Measurements from ENCODE around the gene ST3GAL3. TPM values are rescaled to one million over a fixed set of nuclear protein-coding genes. Genes with fewer than 3 reads are reported as not detected.

Gene ST3GAL3
- total RNA-seq, 1 donor = 16.8 TPM

DNA sequence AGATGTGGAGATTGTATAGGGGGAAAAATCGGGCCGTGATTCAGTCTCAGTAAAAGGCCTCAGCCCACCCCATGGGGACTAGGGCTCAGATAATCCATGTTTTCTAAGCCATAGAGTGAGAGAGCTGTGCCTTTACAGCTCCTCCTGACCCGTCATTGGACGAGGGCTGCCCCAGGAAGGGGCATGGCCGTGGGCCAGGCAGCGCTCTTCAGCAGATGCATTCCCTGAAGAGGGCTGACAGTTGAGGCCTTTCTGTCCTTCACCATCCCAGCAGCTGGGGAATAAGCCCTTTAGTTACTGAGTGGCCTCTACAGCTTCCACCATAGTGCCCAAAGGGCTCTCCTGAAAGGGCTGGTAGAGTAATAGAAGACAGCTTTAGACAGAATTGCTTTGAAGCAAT, 57.2 kb downstream of the ST3GAL3 start:
- no peak for TF ChIP-seq CTCF (IDR thresholded peaks at IDR 0.05; ENCODE audit: insufficient read depth, low read depth, low read length)
- DNase-seq (ENCODE audit: low read depth) = no peak

DNA sequence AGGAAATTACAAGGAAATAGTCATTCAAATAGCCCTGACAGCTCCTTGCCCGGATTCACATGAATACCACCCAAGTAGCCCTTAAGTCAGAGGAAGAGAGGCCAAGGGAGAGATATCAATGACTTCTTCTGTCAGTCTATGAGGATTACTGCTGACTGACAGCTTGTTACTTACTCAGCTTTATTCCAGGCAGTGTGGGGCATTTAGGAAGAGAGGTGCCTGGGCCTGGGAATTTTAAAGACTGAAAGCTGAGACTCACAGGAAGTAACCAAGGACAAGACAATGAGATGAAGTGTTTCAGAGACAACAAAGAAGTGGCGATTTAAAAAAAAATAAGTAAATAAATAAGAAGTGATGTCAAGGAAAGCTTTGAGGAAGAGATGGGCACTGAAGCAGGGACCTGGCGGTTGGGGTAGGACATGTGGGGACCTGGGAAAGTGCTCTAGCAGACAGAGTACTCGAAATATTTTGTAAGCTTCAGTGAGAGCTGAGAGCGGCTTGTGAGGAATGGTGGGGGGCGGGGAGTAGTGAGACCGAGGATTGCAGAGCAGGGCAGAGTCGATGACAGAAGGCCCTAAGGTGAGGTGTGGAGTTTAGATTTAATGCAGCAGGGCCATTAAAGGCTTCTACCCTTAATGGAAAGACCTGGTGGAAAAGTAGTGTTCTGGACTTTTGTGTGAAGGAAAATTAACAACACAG, 58.9 kb downstream of the ST3GAL3 start:
- no peak for TF ChIP-seq CTCF (IDR thresholded peaks at IDR 0.05; ENCODE audit: insufficient read depth, low read depth, low read length)
- no peak for DNase-seq (ENCODE audit: low read depth)

More for the DNA sequence above, 57.2 kb downstream of the ST3GAL3 start:
- no peak overlapping the region for H3K4me3 ChIP-seq (ENCODE audit: low read depth, low read length)

GRCh38 chr1:43766818-43767525, 59.6 kb downstream of the ST3GAL3 start:
- no peak for TF ChIP-seq CTCF (IDR thresholded peaks at IDR 0.05; ENCODE audit: insufficient read depth, low read depth, low read length)
- DNase-seq (ENCODE audit: low read depth) = no peak
- no peak overlapping the region for H3K4me3 ChIP-seq (ENCODE audit: low read depth, low read length)

More for the DNA sequence above, 58.9 kb downstream of the ST3GAL3 start:
- H3K4me3 ChIP-seq (ENCODE audit: low read depth, low read length) = no peak overlapping the region

- TF ChIP-seq CTCF (IDR thresholded peaks at IDR 0.05; ENCODE audit: insufficient read depth, low read depth, low read length) = no peak
- DNase-seq (ENCODE audit: low read depth) = no peak
- H3K4me3 ChIP-seq (ENCODE audit: low read depth, low read length) = no peak overlapping the region
These were observed 60.8 kb downstream of the ST3GAL3 start for GRCh38 chr1:43768168-43768567.

DNA sequence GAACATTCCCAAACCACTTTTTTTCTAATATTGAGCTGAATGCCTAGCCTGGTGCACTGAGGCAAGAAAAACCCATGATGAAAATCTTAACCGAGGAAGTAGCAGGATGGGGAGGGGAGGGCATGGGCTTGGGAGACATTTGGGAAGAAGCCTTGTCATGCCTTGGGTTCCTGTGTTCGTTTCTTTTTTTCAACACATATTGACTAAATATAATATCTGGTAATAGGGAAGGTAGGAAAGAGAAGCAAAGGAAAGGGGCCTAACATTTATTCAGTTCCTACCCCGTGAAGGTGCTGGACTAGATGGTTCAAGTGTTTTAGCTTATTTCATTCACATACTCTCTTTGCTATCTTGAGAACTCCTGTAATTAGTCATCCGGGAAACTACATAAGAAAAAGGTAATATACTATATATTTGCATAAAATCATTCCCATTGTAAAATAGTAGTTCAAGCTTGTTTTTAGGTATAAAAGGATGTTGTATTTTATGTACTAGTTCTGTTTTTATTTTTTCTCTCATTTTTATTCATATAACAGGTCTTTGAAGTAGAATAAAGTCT, 62.1 kb downstream of the ST3GAL3 start:
- no peak for TF ChIP-seq CTCF (IDR thresholded peaks at IDR 0.05; ENCODE audit: insufficient read depth, low read depth, low read length)
- no peak overlapping the region for H3K4me3 ChIP-seq (ENCODE audit: low read depth, low read length)
- DNase-seq (ENCODE audit: low read depth) = no peak

DNA sequence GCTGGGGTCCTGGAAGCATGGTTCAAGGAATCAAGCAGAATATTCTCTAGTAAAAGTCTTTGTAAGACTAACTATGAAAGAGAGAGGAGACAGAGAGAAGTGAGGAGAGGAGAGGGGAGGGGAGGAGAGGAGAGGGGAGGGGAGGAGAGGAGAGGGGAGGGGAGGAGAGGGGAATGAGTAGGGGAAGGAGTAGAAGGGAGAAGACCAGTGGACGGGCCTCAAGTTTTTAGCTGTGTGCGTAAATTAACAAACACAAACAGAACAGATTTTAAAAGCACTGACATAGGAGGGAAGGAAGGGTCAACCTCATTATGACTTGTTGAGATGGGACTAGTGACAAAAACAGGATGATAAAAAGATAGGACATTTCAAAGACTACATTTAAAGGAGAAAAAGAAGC, 62.8 kb downstream of the ST3GAL3 start:
- no peak overlapping the region for H3K4me3 ChIP-seq (ENCODE audit: low read depth, low read length)
- TF ChIP-seq CTCF (IDR thresholded peaks at IDR 0.05; ENCODE audit: insufficient read depth, low read depth, low read length) = no peak
- DNase-seq (ENCODE audit: low read depth) = no peak

Data from fibroblast of villous mesenchyme (primary cell).